ENCODE data around the gene MDGA2.

GRCh38 chr14:47194055-47194454 lies 481.4 kb downstream of the MDGA2 start:
- TF ChIP-seq POLR2A (IDR thresholded peaks at IDR 0.05; ENCODE audit: control extremely low read depth in 1 of 2, low read depth in 2 of 2, low read length in 2 of 2) (no peak), YY1 (IDR thresholded peaks at IDR 0.05; ENCODE audit: low read depth, low read length) (no peak), CTCF (IDR thresholded peaks at IDR 0.05; ENCODE audit: control extremely low read depth in 1 of 3, insufficient read depth in 1 of 3, low read depth in 1 of 3, low read length in 3 of 3) (no peak), RAD21 (IDR thresholded peaks at IDR 0.05 in 1 of 2, conservative IDR thresholded peaks at IDR 0.05 in 1 of 2; ENCODE audit: low read depth in 2 of 2, low read length in 2 of 2) (no peak), USF2 (IDR thresholded peaks at IDR 0.05; ENCODE audit: low read length) (no peak), EP300 (IDR thresholded peaks at IDR 0.05; ENCODE audit: borderline replicate concordance in 1 of 2, low read depth in 2 of 2, low read length in 2 of 2) (no peak), PHF8 (conservative IDR thresholded peaks at IDR 0.05; ENCODE audit: low read depth, low read length) (no peak), JUN (IDR thresholded peaks at IDR 0.05; ENCODE audit: low read depth, low read length) (no peak), SP1 (IDR thresholded peaks at IDR 0.05; ENCODE audit: low read depth, low read length) (no peak), POLR2AphosphoS5 (IDR thresholded peaks at IDR 0.05; ENCODE audit: low read depth, low read length) (no peak), ATF3 (IDR thresholded peaks at IDR 0.05; ENCODE audit: insufficient read depth, low read depth, low read length) (no peak), CREB1 (IDR thresholded peaks at IDR 0.05) (no peak), SIN3A (conservative IDR thresholded peaks at IDR 0.05 in 1 of 2, IDR thresholded peaks at IDR 0.05 in 1 of 2; ENCODE audit: low read depth in 1 of 2, low read length in 2 of 2) (no peak), EZH2 (IDR thresholded peaks at IDR 0.05; ENCODE audit: low read depth, low read length, severe bottlenecking) (no peak)

Data from H1 (cell line).